ENCODE results near the gene CTSA.

DNA sequence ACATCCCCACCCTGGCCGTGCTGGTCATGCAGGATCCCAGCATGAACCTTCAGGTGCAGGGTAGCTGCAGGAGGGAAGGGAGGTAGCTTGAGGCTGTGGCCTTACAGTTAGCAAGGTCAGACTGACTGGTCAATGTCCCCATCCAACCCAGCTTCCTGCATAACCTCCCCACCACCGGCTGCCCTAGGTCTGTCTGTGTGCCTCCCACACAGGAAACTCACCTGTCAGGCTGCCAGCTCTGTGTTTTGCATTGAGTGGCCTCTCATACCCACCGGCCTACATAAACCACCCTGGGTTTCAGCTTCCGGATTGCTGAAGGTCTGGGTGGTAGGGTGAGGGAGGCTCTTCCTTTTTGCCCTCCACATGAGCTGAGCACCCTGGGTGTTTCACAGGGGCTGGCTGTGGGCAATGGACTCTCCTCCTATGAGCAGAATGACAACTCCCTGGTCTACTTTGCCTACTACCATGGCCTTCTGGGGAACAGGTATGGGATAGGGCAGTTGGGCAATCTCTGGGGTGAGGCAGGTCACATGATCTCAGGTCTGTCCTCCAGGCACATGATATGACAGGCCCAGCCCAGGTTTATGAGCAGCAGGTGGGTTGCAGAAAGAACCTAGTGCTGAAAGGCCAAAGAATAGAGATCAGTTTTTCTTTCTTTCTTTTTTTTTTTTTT lies 1.8 kb downstream of the CTSA start:
- TF ChIP-seq CREB1 (IDR thresholded peaks at IDR 0.05; ENCODE audit: low read depth) (no peak), MAX (IDR thresholded peaks at IDR 0.05) (no peak), EGR1 (IDR thresholded peaks at IDR 0.05) (no peak)

Data from Ishikawa (cell line).